Fibroblast of peridontal ligament (primary cell): ENCODE measurements around the gene GC.
"Not testable (repeated sequence)": the region's sequence is repeated elsewhere in the genome, so short reads cannot be mapped to it uniquely, and the experiment has no call there.

ENCODE experiments used
- DNase-seq: peaks from one replicate; pipeline ENCODE4 v3.0.0-alpha.2; 2010; ENCODE audit errors: extremely low read depth

GC gene, protein sequence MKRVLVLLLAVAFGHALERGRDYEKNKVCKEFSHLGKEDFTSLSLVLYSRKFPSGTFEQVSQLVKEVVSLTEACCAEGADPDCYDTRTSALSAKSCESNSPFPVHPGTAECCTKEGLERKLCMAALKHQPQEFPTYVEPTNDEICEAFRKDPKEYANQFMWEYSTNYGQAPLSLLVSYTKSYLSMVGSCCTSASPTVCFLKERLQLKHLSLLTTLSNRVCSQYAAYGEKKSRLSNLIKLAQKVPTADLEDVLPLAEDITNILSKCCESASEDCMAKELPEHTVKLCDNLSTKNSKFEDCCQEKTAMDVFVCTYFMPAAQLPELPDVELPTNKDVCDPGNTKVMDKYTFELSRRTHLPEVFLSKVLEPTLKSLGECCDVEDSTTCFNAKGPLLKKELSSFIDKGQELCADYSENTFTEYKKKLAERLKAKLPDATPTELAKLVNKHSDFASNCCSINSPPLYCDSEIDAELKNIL

DNA sequence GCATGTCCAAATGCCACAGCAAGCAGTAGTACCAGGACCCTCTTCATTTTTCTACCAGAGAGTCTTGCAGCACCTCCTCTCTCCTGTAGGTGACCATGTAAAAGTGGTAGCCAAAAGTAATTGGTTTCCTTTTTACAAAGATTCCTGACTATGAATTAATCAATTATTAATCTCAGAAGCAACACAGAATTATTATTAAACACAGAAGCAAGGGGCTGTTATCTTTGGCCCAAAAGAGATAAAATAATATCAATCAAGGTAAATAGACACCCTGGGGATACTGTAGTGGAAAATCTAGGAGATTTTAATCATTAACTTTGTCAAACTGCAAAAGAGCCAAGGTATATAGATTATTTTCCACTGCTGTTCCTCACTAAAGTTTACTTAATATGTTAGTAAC is at the start of gene GC:
TSS of gene GC (minus strand) at position 108 of the 400 bp plus-strand sequence. CDS start at position 47, 61 bp downstream.
- DNase-seq, result no peak

DNA sequence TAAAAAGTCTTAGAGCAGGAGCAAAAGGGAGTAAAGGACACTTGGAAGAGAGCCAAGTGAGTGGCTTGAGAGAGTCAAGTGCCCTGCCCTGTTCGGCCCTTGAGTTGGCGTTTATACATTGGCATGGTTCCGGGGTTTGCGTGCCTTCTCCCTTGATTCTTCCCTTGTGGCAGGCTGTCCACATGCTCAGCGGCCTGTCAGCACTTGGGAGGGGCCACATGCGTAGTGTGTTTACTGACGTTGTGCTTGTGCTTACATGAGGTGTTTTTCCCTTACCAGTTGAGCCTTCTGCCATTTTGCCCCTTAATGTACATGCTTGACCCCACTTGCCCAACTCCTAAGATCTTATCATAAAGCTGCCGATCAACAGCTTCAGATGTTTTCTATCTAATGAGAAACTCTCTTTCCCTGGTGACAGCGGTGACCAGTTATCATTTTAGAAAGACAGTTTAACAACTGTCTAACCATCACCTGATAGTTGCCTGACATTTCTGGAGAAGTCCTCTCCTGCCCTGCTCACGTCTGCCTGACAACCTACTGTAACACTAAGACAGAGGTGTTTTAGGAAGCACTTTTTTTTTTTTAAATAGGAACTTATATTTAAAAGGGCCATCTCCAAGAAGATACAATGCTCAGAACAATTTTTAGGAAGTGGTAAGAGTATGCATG is 49.5 kb upstream of the GC start:
- no peak for DNase-seq

DNA sequence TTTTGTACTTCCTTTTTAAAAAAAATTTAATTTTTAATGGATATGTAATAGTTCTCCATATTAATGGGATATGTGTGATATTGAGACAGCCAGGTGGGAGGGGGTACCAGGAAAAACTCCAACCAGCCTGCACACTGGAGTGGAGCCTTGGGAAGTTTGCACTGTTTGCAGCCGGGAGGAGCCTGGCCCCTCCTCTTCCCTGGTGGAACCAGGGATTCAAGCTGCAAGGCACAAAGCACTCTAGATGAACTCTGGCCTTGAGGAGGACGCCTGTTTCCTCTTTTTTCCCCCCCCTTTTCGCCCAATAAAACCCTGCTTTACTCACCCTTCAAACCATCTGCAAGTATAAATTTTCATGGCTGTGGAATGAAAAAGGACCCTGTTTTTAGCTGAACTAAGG is 48.2 kb upstream of the GC start:
- DNase-seq, result no peak

DNA sequence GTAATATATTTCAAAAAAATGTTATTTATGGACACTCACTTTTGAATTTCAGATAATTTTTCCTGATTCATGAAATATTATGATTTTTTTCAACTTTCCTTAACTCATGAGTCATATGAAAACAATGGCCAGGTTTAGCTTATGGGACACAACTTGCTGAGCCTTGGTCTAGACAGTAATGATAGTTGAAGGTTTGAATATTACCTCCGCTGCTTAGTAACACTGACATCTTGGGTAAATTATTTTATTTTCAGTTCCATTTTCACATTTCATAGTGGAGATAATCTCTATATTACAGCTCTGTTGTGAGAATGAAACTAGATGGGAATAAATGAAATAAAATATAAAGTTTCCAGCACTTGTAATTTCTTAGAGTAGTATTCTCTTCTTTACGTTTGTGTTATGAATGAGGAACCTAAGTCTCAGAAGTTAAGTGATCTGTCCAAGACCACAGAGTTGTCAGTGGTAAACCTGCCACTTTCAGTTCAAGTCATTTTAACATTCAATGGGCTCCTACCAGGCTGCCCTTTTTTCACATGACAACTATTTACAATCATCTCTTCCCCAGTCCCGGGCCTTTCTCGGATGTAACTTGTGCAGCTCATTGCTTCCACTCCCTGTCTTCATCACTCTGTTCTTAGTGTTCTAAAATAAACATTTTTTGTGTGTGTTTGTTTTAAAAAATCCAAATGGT is 46.8 kb upstream of the GC start:
- DNase-seq, result no peak

DNA sequence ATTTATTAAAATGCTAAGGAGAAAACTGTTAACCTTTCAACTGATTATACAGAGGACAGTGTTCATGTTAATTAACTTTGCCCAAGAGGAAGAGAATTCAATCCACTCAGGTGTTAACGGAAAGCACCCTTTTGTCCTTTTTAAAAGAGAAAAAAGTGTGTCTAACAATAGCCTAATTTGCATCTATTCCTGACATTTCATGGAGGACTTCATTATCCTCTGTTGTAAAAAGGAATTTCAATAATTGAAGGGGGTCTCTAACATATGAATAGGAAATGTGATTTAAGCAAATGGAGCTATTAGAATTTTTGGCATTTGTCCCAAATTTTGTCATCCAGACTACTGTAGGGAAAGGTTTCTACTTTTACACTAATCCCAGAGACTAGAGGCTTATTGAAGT is 44.6 kb upstream of the GC start:
- no peak for DNase-seq

DNA sequence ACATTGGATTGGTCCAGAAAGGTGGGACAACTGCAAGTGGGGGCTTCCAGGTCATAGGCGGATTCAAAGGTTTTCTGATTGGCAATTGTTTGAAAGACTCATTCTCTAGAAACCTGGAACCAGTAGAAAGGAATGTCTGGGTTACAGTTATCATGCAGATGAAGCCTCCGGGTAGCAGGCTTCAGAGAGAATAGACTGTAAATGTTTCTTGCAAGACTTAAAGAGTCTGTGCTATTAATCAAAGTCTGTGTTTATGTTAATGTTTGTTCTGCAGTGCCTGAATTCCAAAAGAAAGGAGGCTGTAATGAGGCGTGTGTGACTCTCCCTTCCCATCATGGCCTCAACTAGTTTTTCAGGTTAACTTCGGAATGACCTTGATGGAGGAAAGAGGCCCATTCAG is 43.9 kb upstream of the GC start:
- no peak for DNase-seq

DNA sequence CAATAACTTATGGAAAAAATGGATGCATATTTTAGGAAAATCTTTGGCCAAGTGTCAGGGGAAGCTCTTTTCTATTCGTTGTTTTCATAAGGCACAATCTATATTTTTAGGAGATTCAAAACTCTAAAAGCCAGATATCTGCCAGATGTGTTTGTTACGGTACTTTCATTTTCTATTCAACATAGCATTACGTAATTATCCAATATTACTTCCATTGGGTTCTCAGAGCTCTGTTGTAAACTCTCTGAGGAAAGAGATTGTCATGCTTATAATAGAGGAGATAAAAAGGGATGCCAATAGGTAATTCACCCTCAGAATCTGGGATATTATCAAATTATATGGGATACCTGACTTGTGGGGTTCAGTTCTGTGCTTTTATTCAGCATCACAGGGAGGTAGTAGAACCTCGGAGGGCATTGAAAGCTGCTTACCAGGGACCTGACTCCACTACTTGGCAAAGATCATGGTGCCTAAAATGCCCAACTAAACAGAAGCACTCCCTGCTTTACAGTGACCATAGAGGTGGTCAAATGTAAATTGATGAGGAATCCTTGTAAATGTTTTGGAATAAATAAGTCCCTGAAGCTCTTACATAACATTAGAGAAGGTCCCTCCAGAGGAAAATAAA is 32.9 kb upstream of the GC start:
- no peak for DNase-seq

DNA sequence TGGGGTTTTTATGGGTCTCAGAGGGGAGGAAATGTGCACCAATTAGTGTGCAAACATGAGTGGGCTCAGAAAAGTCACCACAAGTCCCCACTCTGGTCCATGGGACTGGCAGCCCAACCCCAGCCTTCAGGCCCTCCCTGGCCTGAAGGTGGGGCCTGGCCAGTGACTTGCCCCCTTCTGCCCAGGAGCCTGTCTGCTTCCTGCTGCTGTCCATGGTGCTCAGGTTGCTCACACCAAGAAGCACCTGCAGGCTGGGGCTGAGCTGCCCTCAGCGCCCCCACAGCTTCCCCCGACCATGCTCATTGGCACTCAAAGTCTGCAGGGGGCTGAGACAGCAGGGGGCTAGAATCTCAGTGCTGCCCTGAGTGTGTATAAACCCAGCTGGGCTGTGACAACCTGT is 30.6 kb upstream of the GC start:
- no peak for DNase-seq

DNA sequence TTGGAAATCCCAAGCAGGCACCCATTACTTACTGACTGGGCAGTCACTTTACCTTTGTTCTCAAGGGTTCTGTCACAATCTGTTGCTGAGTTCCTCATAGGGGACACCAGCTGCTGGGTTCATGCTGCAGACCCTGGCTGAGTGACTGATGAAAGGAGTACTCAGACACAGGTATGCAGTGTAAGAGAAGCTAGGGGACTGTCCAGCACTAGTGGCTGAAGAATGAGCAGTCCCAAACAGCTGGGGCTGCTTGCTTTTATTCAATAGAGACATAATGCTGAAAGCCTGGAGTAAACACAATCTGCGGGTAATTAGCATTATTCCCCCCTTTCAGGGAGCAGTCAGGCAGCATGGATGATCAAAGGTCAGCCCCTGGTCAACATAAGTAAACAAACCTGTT is 25.9 kb upstream of the GC start:
- not testable (repeated sequence) for DNase-seq

DNA sequence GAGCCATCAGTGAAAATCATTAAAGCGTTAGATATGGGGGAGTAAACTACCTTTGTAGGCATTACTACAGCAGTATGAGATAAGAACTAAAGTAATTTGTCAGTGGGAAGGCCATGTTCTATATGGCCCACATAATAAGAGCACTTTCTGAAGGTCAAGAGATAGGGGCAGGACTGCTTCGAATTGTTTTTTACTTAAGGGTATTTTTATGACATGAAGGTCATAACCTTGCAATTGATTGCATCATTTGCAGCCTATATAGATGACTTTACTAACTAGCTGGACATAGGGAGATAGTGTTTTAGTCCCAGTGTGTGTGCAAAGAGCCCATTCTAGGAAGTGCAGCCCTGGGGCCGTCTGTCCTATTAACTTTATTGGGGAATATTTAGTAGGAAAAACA is 23.6 kb upstream of the GC start:
- DNase-seq, result no peak

DNA sequence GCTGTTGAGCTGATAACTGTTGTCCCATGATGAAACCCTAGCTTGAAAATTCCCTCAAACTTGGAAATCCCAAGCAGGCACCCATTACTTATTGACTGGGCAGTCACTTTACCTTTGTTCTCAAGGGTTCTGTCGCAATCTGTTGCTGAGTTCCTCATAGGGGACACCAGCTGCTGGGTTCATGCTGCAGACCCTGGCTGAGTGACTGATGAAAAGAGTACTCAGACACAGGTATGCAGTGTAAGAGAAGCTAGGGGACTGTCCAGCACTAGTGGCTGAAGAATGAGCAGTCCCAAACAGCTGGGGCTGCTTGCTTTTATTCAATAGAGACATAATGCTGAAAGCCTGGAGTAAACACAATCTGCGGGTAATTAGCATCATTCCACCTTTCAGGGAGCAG is 21.4 kb upstream of the GC start:
- not testable (repeated sequence) for DNase-seq

DNA sequence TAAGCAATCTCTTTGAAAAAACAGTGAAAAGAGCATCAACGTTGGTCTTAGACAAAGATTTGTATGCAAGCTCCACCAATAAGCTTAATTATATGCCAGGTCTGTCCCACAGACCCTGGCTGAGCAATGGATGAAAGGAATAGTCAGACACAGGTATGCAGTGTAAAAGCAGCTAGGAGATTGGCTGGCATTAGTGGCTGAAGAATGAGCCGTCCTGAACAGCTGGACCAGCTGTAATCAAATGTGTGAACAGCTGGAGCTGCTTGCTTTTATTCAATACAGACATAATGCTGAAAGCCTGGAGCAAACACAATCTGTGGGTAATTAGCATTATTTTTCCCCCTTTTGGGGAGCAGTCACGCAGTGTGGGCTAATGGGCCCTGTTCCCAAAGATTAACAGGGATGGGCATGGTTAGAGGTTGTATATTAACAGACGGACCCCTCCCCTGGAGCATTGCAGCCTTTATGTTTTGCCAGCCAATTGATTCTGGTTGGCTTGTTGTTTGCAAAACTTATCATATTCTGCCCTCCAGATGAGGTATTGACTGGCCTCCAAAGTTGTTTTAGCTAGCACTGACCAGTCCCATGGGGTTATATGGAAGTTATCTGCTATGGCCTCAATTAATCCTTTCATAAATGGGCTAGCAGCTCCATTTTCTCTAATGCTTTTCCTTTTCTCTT is 20.3 kb upstream of the GC start:
- not testable (repeated sequence) for DNase-seq

DNA sequence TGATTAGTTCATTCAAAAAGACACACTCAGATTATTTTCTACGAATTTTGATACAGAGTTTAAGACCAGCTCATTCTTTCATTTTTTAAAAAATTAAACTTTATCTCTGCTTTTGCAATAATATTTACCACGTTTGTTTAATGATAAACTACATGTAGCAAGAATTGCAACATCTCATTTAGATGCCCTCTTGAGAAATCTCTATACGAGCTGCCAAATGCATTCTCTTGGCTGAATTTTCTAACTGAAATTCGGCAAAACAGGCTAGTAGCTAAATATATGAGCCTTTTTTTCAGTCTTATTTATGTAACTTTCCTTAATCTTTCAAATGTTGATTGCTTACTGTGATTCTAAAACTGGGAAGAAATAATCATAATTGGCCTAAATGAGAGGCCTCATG is 2.1 kb upstream of the GC start:
- DNase-seq, result no peak

DNA sequence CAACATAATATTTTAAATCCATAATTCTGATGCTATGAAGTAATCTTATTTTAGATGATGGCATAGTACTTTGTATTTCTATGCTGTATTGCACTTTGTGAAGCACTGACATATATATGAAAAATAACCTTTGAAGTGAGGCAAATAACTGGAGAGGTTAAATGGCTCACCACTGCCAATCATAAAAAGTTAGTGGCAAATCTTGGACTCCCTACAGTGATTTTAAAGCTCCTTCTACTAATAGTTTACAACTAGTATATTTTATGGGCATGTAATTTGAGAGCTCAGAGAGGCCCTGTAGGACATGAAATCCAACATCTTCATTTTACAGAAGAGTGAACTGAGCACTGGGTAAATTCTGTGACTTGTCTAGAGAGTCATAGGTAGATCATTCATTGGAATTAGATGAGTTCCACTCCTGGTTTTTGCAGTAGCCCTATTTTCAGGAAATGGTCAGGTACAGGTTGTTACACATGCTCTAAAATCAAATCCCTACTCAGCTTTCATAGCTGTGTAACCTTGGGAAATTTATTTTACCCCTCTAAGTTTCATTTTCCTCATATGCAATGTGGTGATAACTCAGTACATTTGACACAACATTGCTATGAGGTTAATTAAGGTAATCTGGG is 804 bp upstream of the GC start:
- no peak for DNase-seq

DNA sequence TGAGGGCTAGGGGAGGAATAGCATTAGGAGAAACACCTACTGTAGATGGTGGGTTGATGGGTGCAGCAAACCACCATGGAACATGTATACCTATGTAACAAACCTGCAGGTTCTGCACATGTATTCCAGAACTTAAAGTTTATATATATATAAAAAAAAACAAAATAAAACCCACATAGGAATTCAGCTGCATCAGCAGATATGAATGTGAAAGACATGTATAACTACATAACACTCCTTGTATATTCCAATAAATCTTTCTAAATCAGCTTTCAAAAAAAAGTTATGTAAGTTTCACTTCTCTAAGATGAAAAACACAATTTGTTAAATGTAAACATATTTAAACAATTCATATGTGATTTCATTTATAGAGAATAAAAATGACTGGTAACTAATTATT is 6.0 kb downstream of the GC start:
- DNase-seq, result no peak

DNA sequence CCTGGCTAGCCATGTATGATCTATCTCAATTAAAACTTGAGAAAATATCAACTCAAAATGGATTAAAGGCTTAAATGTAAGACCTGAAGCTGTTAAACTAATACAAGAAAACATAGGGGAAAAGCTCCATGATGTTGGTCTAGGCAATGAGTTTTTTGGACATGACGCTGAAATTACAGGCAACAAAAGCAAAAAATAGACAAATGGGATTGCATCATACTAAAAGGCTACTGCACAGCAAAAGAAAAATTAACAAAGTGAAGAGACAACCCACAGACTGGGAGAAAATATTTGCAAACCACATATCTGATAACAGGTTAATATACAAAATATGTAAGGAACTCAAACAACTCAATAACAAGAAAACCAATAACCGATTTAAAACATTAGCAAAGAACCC is 8.4 kb downstream of the GC start:
- no peak for DNase-seq

DNA sequence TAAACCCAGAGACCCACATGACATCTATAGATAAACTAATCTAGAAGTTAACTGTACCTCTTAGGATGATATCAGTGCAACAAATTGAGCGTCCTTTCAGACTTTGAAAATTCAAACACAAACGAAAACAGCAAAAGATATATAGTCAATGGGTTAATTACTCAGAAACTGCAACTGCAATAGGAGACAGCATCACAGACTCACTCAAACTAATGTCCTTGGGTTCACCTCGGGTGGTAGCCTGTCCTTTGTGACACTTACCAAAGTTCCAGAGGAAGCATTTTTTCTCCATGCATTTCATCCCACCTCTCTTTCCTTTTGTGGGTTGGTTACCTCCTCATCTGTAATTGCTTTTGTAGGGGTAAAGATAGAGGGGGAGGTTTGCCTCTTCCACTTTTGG is 9.7 kb downstream of the GC start:
- no peak for DNase-seq

DNA sequence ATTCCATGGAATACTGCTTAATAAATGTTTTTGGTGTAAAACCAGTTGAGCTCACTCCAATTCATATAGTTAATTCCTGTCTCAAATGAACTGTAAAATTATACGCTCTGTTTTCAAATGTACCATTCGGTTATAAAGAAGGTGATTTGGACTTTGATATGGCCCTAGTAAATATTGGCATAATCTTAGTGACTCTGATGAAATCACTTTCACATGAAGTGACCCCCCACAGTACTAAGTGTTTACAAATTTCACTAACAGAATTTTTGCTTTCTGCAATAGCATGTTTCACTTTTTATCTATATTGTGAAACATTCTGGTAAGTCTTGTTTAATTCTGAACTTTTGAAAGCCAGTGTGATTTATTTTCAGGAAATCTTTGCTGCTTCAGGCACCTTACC is 10.9 kb downstream of the GC start:
- no peak for DNase-seq

DNA sequence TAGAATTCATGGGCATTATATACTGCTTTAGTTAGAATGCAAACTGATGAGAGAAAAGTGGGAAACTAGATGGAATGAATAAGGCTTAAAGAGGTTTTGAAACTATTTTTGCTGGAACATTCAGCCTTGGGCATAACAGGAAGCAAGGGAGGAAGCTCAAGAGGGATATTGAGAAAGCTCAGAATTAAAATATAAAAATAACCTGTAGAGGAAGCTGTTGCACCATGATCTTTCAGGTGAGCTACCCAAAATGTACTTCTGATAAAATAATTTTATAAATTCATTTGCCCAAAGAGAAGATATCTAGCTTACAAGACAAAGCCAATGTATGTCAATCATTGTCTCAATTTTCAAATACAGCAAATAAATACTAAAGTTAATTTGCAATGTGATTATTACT is 11.3 kb downstream of the GC start:
- no peak for DNase-seq

DNA sequence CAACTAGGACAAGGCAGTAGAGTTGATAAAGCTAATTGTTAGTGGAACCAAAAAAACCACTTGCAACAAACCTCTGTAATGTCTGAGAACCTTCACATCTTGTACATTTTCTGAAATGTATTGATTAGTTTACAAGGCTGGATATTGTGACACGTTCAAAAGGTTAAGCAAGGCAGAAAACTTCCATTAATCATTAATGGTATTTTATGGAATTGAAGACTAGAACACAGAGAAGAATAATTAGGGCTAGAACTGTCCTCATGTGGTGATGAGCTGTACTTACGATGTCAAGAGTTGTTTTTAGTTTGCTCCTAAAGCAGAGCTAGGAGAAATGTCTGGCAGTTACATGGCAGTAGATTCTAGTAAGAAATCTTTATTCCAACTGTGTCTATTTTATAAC is 12.3 kb downstream of the GC start:
- DNase-seq, result no peak

DNA sequence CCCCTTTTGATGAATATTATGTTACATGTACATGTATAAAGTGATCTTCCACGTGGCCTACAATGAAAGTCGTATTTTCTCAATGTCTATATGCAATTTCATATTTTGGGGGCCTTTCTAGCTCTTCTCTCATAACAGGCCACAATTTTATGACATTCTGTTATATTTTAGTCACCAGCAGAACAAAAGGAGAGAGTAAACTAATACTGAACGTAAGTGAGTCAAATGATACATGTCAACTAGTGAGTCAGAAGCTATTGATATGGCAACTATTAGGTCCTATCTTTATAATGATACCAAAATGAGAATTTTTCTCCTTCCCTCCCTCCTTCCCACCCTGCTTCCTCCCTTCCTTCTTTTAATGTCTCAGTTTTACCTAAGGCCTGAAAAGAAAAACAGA is 14.4 kb downstream of the GC start:
- no peak for DNase-seq
